Stimulated activated CD4-positive, alpha-beta T cell treated with anti-CD3 and anti-CD28 coated beads, Interleukin-4, amount 100 ng/mL, for 1 hour (primary cell): ENCODE results near the gene GALNT12.

Experiments used
- DNase-seq: peaks from one replicate; pipeline ENCODE4 v3.0.0-alpha.2; 2020

Gene GALNT12

GRCh38 chr9:98864281-98865174 lies 57.1 kb downstream of the GALNT12 start:
- DNase-seq, result no peak

GRCh38 chr9:98865284-98865875 lies 57.9 kb downstream of the GALNT12 start:
- DNase-seq, result no peak

- DNase-seq, result no peak
Observed at GRCh38 chr9:98866435-98867102, 59.1 kb downstream of the GALNT12 start.

- no peak for DNase-seq
Observed at GRCh38 chr9:98867103-98867428, 59.6 kb downstream of the GALNT12 start.

- DNase-seq, result no peak
Observed at GRCh38 chr9:98867429-98868168, 60.1 kb downstream of the GALNT12 start.

- no peak for DNase-seq
Observed at GRCh38 chr9:98869078-98869745, 61.7 kb downstream of the GALNT12 start.

- no peak for DNase-seq
Observed at GRCh38 chr9:98869866-98870265, 62.4 kb downstream of the GALNT12 start.

GRCh38 chr9:98870782-98871557 lies 63.5 kb downstream of the GALNT12 start:
- no peak for DNase-seq

GRCh38 chr9:98871558-98872065 lies 64.1 kb downstream of the GALNT12 start:
- DNase-seq, result no peak

- no peak for DNase-seq
Observed at GRCh38 chr9:98873526-98873925, 66.1 kb downstream of the GALNT12 start.

GRCh38 chr9:98873951-98874371 lies 66.5 kb downstream of the GALNT12 start:
- no peak for DNase-seq

GRCh38 chr9:98874721-98875255 lies 67.3 kb downstream of the GALNT12 start:
- no peak for DNase-seq

GRCh38 chr9:98875536-98875935 lies 68.1 kb downstream of the GALNT12 start:
- DNase-seq, result no peak

GRCh38 chr9:98877311-98877710 lies 69.8 kb downstream of the GALNT12 start:
- DNase-seq, result no peak

GRCh38 chr9:98879094-98879962 lies 71.9 kb downstream of the GALNT12 start:
- no peak for DNase-seq

- no peak for DNase-seq
Observed at GRCh38 chr9:98879963-98880310, 72.5 kb downstream of the GALNT12 start.

GRCh38 chr9:98880311-98881015 lies 73.0 kb downstream of the GALNT12 start:
- DNase-seq, result no peak

- DNase-seq, result no peak
Observed at GRCh38 chr9:98881356-98881755, 73.9 kb downstream of the GALNT12 start.

GRCh38 chr9:98881836-98882568 lies 74.5 kb downstream of the GALNT12 start:
- no peak for DNase-seq
